NCI-H446 treated with DMSO at 0.1 percent for 48 hours (cell line): ENCODE data around the gene SLC25A18.
"Not testable (repeated sequence)": the region's sequence is repeated elsewhere in the genome, so short reads cannot be mapped to it uniquely, and the experiment has no call there.

ENCODE experiments used
- DNase-seq: peaks from one replicate; lab custom pipeline; 2025; lab: John Stamatoyannopoulos, UW

SLC25A18 gene

DNA sequence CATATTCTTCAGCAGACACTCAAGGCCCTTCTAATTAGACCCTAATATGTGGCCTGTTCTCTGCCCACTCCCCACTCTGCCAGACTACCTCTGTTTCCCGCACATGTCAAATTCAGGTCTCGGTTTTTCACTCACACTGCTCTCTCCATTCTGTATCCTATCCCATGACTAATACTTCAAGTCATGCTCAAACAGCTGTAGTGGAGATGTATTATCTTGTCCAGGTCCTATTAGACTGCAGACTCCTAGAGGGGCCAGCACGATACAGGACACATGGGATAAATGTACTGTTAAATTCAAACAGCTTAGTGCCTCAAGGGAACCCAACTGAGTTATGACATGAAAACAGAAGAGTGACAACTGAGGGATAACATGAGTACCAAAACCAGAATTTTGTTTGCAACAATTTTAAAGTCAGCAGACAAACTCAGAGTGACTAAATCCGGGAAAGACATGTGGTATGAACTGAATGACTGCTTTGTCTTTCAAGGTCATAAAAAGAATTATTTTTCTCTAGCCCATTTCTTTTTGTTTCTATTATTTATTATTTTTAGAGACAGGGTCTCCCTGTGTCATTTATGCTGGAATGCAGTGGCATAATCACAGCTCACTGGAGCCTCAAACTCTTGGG is 44.7 kb downstream of the SLC25A18 start:
- no peak for DNase-seq

DNA sequence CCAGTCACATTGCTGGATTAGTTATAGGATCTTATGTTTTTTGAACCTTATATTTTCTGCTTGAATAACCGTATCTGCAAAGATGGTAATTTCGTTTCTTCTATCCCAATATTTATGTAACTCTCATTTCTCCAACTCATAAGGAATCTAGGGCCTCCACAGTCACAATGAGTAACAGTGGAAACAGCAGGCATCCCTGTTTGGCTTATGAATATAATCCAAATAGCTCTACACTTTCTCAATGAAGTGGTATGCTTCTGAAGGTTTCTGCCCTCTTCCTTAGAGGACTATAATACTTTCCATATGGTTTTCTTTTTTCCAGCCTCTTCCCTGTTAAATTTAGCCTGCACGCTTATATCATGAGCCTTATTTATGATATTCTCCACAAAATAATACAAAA is 48.8 kb downstream of the SLC25A18 start:
- DNase-seq: no peak

DNA sequence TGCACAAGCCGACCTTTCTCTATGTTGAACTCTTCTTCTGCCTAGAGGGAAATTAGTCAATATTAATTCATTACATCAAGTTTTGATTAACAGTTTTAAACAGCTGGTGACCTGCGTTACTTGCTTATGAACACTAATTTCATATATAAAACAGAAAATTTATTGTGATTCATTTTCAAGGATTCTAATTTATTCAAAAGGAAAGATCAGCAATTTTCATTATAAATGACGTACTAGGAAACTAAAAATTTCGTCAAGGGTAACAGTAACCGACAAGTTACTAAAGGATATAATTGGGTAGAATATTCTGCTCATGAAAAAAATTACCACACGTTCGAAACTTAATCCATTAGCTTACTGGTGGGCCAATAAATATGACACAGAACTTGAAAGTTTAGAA is 50.0 kb downstream of the SLC25A18 start:
- no peak for DNase-seq

DNA sequence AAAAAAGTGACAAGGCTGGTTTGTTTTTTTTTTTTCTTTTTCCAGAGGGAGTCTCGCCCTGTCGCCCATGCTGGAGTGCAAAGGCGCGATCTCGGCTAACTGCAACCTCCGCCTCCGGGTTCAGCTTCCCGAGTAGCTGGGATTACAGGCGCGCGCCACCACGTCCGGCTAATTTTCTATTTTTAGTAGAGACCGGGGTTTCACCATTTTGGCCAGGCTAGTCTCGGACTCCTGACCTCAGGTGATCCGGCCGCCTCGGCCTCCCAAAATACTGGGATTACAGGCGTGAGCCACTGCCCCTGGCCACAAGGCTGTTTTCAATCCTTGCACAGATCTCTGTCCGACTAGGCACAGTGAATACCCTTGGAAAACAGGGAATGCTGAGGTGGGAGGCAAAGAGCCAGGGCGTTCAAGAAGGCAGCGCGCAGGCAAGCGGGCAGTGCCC is 64.7 kb downstream of the SLC25A18 start:
- DNase-seq: no peak

DNA sequence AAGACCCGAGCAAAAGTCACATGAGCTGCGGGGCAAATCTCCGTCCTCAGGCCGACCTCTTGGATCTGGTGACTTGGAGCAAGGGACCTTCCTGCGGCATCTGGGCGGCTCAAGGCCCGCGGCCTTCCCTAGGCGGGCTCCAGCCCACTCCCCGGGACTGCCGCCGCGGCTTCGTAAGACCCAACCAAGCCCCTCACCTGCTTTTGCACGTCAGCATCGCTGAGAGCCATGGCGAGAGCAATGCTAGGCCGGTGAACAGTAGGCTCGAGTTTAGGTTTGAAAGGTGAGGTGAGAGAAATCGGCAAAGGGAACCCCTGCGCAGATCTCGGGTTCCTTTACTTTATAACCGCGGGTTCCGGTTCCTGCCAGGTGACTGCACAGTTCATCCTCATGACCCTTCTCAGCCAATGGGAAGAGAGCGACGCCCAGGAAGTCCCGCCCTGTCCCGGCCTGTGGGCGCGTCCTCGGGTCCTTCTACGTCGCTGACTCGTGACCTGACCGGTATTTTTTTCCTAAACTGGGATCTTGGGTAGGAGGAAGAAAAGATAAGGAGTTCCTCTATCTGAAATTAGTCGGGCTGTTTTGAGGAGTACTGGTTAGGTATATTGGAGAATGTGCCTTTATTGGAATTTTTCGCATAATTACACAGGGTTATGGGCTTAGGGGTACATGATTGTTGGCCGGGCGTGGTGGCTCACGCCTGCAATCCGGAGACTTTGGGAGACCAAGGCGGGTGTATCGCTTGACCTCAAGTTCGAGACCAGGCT is 65.3 kb downstream of the SLC25A18 start, which contains the start of gene ATP6V1E1:
Gene ATP6V1E1 (minus strand): TSS at position 344 of the 767 bp plus-strand sequence. CDS start 114 bp downstream, at position 230.
- DNase-seq: peak; percentile 90

DNA sequence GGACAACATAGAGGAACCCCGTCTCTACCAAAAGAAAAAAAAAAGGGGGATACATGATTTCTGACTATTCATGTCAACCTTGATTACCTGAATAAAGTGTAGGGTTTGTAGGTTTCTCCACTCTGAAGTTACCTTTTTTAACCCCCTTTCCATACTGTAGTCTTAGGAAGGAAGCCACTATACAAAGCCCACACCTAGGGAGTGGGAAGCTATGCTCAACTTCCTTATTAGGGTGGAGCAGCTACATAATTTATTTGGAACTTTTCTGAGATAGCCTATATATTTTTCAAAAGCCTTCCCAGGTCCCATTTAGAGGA is 65.8 kb downstream of the SLC25A18 start:
- no peak for DNase-seq

DNA sequence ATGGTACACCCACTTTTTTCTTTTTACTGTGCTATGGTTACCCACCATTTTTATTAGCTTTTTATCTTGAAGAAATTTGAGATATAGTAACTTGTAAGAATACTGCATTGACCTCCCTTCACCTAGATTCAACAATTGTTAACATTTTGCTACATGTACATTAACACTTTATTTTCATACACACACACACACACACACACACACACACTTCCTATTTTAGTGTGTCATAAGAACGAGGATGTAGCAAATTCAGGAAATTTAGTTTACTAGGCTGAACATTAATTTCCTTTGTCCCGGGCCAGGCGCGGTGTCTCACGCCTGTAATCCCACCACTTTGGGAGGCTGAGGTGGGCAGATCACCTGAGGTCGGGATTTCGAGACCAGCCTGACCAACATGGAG is 66.3 kb downstream of the SLC25A18 start:
- no peak for DNase-seq

DNA sequence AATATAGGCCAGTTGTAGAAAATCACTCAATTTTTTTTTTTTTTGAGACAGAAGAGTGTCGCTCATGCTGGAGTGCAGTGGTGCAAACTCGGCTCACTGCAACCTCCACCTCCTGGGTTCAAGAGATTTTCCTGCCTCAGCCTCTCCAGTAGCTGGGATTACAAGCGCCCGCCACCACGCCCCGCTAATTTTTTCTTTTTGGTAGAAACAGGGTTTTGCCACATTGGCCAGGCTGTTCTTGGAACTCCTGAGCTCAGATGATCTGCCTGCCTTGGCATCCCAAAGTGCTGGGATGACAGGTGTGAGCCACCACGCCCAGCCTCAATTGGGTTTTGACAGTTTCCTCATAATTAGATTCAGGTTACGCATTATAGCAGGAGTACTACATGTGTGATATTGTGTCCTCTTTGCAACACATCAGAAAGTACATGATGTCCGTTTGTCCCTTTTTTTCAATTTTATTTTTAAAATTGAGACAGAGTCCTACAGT is 67.8 kb downstream of the SLC25A18 start:
- DNase-seq: no peak

DNA sequence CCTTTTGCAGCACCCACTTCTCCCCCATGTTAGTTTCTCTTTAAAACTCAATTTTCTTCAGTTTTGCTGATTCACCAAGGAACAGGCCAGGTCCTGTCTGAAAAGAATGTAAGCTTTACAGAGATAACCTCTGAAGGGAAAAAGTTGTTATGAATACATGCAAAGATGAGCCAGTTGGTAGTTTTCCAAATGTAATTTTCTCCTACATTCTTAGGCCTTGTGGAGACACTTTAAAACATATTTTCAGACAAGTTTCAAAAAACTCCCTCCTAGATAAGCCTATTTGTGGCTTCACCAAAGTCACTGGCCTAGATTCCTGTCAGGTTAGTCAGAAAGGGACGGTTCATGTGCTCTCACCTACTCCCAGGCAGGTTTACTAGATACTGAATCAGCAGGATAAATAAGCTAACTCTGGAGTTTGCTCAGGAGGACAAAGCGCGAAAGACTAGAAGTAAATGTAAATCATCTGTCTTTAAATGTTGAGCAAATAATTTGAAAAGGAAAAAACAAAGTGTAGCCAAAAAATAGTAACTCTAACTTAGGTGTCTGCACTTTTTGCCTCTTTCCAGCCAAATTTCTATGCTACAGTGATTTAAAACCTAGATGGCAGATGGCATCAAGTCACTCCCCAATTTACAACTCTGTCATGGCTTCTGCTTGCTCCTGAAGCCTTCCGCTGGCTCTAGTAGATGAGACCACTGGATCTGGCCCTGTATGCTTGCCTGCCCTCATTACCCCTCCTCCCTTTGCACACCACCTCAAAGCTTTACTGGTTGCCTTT is 70.1 kb downstream of the SLC25A18 start:
- DNase-seq: no peak

DNA sequence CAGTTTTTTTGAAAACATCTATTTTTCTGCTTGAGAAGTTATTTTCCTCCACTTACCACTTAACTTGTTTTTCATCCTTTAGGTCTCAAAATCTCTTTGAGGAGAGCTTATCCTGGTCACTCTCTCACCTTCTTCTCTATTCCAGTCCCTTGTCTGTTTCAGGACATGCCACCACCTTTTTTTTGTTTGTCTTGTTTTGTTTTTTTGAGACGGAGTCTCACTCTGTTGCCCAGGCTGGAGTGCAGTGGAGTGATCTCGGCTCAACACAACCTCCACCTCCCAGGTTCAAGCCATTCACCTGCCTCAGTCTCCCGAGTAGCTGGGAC is 70.7 kb downstream of the SLC25A18 start:
- no peak for DNase-seq

DNA sequence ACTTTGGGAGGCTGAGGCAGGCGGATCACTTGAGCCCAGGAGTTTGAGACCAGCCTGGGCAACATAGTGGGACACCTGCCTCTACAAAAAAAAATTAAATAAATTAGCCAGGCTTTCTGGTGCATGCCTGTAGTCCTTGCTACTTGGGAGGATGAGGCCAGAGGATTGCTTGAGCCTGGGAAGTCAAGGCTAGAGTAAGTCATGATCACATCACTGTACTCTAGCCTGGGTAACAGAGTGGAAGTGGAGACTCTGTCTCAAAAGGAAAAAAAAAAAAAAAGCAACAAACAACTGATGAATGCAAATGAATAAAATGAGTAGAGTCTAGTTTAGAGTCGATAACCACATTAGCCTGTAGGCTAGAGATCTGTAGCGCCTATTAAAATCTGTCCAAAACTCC is 71.4 kb downstream of the SLC25A18 start:
- no peak for DNase-seq

DNA sequence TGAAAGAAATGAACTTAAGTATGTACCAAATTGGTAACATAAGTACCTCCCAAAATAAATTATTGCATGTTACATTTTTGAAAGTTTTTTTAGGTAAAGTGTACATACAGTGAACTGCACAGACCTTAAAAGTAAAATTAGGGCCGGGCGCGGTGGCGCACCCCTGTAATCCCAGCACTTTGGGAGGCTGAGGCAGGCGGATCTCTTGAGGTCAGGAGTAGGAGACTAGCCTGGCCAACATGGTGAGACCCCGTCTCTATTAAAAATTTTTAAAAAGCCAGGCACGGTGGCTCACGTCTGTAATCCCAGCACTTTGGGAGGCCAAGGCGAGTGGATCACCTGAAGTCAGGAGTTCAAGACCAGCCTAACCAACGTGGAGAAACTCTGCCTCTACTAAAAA is 73.6 kb downstream of the SLC25A18 start:
- DNase-seq: not testable (repeated sequence)

DNA sequence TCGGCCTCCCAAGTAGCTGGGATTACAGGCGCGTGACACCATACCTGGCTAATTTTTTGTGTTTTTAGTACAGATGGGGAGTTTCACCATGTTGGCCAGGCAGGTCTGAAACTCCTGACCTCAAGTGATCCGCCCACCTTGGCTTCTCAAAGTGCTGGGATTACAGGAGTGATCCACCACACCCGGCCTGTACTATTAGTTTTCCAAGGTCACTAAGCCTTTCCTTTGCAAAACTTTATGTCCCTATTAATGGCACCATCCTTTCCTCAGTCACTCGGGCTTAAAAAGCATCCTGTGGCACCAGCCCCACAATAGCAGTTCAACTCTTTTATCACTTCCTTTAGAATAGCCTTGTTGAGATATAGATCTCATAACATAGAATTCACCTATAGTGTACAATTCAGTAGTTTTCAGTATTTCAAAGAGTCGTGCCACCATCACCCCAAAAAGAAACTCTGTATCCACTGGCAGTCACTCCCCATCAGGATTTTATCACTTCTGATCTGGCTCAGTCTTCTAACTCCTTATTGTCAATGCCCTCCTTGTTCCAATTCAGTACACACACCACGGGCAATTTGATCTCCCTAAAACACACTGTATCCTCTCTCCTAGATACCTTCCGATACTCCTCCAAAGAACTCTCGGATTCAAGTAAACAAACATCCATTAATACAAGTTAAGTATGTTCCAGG is 74.3 kb downstream of the SLC25A18 start:
- no peak for DNase-seq

DNA sequence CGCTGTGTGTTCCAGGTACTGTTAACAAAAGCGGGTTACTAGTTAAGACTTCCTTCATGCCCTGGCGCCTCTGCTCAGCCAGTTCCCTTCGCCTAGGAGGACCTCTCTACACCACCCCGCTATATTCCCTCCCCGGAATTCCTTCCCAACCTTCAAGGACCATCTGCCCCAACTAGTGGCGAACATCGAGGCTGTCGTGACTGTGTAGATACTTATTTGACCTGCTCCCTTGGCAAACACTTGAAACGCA is 74.8 kb downstream of the SLC25A18 start:
- DNase-seq: peak; percentile 54

DNA sequence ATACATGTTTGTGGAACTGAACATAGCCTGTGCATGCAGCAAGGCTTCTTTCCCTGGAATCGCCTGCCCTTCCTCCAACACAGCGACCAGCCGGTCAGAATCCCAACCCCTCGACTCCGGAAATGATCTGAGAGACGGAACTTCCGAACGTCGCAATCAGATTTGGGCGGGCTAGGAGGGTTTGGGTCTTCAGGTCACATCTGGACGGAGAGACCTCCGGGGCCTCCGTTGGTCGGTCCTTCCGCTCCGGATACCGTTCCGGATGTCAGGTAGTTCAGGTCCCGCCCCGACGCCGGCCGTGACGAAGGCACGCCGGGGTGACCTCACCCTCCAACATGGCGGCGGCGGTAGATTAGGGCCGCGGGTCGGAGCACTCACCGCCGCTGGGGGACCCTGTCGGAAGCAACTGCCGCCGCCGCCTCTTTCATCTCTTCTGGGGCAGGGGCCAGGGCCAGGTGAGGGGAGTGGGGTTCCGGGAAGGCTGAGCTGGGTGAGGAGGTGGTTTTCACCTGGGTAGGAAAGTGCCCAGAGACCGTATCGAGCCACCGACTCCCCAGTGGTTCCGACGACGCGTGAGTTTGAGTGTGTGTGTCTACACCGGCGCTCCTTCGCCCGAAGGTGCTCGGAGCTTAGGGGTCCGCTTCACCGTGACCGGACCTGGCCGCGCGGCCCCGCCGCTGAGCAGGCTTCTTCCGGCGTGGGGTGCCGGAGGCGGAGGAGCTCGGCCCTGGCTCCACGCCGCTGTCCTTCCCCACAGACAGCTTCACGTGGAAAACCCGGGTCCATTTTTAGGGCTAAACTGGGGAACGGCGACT is 75.3 kb downstream of the SLC25A18 start, which contains the start of gene BCL2L13:
Gene BCL2L13 (plus strand): TSS at position 326 of the 815 bp plus-strand sequence. CDS start 16,955 bp downstream, outside the sequence.
- peak; percentile 70 for DNase-seq

DNA sequence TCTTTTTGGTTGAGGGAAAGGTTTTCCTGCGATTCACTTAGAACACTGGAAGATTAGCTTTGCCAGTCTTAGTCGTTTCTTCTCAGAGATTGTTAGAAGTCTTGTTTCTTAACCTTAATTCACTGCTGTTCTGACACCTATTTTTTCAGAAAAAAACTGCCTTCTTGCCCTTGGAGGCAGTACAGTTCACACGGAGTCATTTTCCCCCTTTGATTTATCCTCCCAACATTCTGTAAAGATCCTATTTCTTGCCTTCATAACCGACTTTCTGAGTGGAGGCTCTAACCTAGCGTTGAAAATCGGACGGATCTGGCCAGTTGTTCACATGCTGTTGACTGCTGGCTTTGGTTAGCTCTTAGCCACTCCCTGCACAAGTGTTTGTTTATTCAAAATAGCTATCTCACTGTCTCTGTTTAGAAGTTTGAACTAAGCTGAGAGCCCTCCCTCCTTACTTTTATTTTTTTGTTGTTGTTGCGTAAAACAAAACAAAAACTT is 76.0 kb downstream of the SLC25A18 start:
- no peak for DNase-seq
